Measurements from ENCODE around the gene LRP1-AS. TPM values are rescaled to one million over a fixed set of nuclear protein-coding genes. Genes with fewer than 3 reads are reported as not detected.

The LRP1-AS gene
- total RNA-seq, 1 experiment from 2014 or later: not detected

DNA sequence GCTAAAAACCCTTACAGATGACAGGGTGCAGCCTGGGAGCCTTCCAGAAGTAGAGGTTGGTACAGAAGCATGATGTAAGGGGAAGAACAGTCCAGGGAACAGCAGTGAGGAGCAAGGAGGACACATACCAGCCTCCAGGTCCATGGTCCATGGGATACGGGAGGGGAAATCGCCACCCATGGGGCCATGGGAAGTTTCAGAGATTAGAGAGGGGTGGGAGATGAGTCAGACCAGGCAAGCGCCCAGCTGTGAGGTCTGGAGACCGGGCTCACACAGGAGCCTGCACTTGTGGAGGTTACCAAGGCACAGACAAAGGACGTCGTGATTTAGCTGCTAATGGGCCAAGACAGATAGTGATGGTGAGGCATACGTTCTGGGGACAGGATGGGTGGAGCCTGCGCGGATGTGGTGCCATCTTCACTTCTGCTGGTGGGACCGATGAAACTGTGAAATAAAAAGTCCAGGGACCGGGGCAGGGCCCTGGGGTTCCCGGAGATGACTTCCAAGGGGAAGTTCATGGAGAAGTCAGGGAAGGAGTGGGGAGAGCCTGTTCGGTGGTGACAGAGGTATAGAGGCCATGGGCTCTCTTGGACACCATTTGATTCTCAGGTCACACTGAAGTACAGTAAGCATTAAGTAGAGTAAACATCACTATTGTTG lies 17.7 kb upstream of the LRP1-AS start:
- H3K36me3 ChIP-seq (ENCODE audit: control insufficient read depth, insufficient read depth, low read length): no peaks in the 10 kb centered on the region
- H3K27ac ChIP-seq (ENCODE audit: low read length): no peak overlapping the region
- ATAC-seq (no peak), DNase-seq (ENCODE audit: low read depth, low spot score) (no peak)
- no TSS peak for BruUV-seq (replicated peaks)
- H3K4me1 ChIP-seq (ENCODE audit: control insufficient read depth, insufficient read depth, low read length): no peaks in the 10 kb centered on the region; the same call in 1 of the 2 replicates
- intact Hi-C loops (cut with micrococcal nuclease; ENCODE audit: unreplicated experiment): no loop called here
- POLR2A ChIA-PET: no interaction called here
- no peaks in the 10 kb centered on the region for H3K9me3 ChIP-seq (ENCODE audit: control insufficient read depth, insufficient read depth, low read depth, low read length)
- H3K27me3 ChIP-seq (ENCODE audit: control insufficient read depth, insufficient read depth, low read length): no peaks in the 10 kb centered on the region
- TF ChIP-seq SIN3A (IDR thresholded peaks at IDR 0.05; ENCODE audit: borderline replicate concordance, insufficient read depth, low read depth, low read length): no peak
- no peak for TF ChIP-seq REST (IDR thresholded peaks at IDR 0.05; ENCODE audit: insufficient read depth in 1 of 2, low read depth in 2 of 2, low read length in 1 of 2)
- TF ChIP-seq POLR2AphosphoS5 (IDR thresholded peaks at IDR 0.05; ENCODE audit: low read depth, low read length): no peak
- TF ChIP-seq TCF7L2 (IDR thresholded peaks at IDR 0.05; ENCODE audit: low read depth, low read length): no peak
- TF ChIP-seq, protein P1, sequence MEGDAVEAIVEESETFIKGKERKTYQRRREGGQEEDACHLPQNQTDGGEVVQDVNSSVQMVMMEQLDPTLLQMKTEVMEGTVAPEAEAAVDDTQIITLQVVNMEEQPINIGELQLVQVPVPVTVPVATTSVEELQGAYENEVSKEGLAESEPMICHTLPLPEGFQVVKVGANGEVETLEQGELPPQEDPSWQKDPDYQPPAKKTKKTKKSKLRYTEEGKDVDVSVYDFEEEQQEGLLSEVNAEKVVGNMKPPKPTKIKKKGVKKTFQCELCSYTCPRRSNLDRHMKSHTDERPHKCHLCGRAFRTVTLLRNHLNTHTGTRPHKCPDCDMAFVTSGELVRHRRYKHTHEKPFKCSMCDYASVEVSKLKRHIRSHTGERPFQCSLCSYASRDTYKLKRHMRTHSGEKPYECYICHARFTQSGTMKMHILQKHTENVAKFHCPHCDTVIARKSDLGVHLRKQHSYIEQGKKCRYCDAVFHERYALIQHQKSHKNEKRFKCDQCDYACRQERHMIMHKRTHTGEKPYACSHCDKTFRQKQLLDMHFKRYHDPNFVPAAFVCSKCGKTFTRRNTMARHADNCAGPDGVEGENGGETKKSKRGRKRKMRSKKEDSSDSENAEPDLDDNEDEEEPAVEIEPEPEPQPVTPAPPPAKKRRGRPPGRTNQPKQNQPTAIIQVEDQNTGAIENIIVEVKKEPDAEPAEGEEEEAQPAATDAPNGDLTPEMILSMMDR (IDR thresholded peaks at IDR 0.05): no peak
- in situ Hi-C loops (cut with HindIII; ENCODE audit: low pct_unique_long_range_greater_than_20kb, low sequenced_read_pairs): no loop called here
- CTCF ChIA-PET: interaction anchor here (0.6 kb wide), 1 partner anchor 14 kb away, joined by 3 read pairs; no protein-coding TSS in a partner anchor
- H3K4me3 ChIP-seq (ENCODE audit: low read depth in 2 of 2, low read length in 2 of 2): no peak overlapping the region

- no peak for ATAC-seq
- no peak for DNase-seq (ENCODE audit: low read depth, low spot score)
- Histone ChIP-seq H3K9me3 (ENCODE audit: control insufficient read depth, insufficient read depth, low read depth, low read length) (no peaks in the 10 kb centered on the region), H3K27me3 (ENCODE audit: control insufficient read depth, insufficient read depth, low read length) (no peaks in the 10 kb centered on the region), H3K27ac (ENCODE audit: low read length) (no peak overlapping the region), H3K4me1 (ENCODE audit: control insufficient read depth, insufficient read depth, low read length) (no peaks in the 10 kb centered on the region; the same call in 1 of the 2 replicates), H3K4me3 (ENCODE audit: low read depth in 2 of 2, low read length in 2 of 2) (no peak overlapping the region), H3K36me3 (ENCODE audit: control insufficient read depth, insufficient read depth, low read length) (no peaks in the 10 kb centered on the region)
- ChIA-PET POLR2A (no interaction called here), CTCF (no interaction called here)
- no TSS peak for BruUV-seq (replicated peaks)
- TF ChIP-seq TCF7L2 (IDR thresholded peaks at IDR 0.05; ENCODE audit: low read depth, low read length) (no peak), REST (IDR thresholded peaks at IDR 0.05; ENCODE audit: insufficient read depth in 1 of 2, low read depth in 2 of 2, low read length in 1 of 2) (no peak), SIN3A (IDR thresholded peaks at IDR 0.05; ENCODE audit: borderline replicate concordance, insufficient read depth, low read depth, low read length) (no peak), POLR2AphosphoS5 (IDR thresholded peaks at IDR 0.05; ENCODE audit: low read depth, low read length) (no peak)
- TF ChIP-seq, protein P1 (IDR thresholded peaks at IDR 0.05): no peak
- in situ Hi-C loops (cut with HindIII; ENCODE audit: low pct_unique_long_range_greater_than_20kb, low sequenced_read_pairs): no loop called here
- intact Hi-C loops (cut with micrococcal nuclease; ENCODE audit: unreplicated experiment): no loop called here
These were observed 17.0 kb upstream of the LRP1-AS start for GRCh38 chr12:57164454-57164853.
